SJSA1 (cell line): ENCODE measurements around the gene TCF12. TPM values are rescaled to one million over a fixed set of nuclear protein-coding genes. Genes with fewer than 3 reads are reported as not detected.

Experiments used
- DNase-seq, 2 experiments: peaks; one replicate each; pipeline ENCODE4 v3.0.0-alpha.2; 2015 to 2020; ENCODE audit warnings: low spot score in 2 of 2, low read depth in 1 of 2
- H3K27ac ChIP-seq: fragments of 250-450 bp; sonication (Bioruptor Pico); 2 replicates; pipeline ENCODE4 v1.5.1; 2020; ENCODE audit warnings: mild to moderate bottlenecking, moderate library complexity
- H3K27me3 ChIP-seq: fragments of 250-450 bp; sonication (Bioruptor Pico); replicated peaks from 2 replicates; pipeline ENCODE4 v1.5.1; 2020; ENCODE audit warnings: mild to moderate bottlenecking, moderate library complexity
- H3K36me3 ChIP-seq: fragments of 250-450 bp; sonication (Bioruptor Pico); 2 replicates; pipeline ENCODE4 v1.5.1; 2020; ENCODE audit warnings: mild to moderate bottlenecking
- H3K4me1 ChIP-seq: fragments of 250-450 bp; sonication (Bioruptor Pico); replicated peaks from 2 replicates; pipeline ENCODE4 v1.6.1; 2021; ENCODE audit warnings: mild to moderate bottlenecking
- H3K4me3 ChIP-seq: fragments of 250-450 bp; sonication (Bioruptor Pico); 2 replicates; pipeline ENCODE4 v1.5.1; 2020; ENCODE audit warnings: mild to moderate bottlenecking
- H3K9me3 ChIP-seq: fragments of 250-450 bp; sonication (Bioruptor Pico); replicated peaks from 2 replicates; pipeline ENCODE4 v1.5.1; 2020; ENCODE audit warnings: mild to moderate bottlenecking
- total RNA-seq: library from RNA; depleted of rRNA; stranded (reverse); fragments of >200 nt; shearing (Covaris generic); gene quantifications from 2 replicates; pipeline ENCODE4 v1.2.3, GENCODE V29; 2014

TCF12 gene
- total RNA-seq, 1 experiment from 2014 or later = 69.5 TPM

DNA sequence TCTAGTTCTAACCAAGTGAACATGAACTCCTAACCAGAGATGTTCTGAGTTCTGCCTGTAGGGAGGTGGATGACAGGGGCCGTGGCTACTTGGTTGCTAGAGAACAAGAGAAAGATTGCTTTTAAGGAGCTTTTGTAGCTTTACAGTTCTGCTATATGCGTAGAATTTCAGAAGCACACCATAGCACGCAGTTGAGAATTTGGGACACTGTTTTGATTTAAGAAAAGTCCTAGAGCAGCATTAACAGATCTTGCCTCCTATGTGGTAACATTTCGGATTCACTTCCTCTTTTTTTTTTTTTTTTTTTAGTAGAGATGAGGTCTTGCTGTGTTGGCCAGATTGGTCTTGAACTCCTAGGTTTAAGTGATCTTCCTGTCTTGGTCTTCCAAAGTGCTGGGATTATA lies 181.7 kb downstream of the TCF12 start:
- H3K9me3 ChIP-seq = no peaks in the 10 kb centered on the region
- no peak overlapping the region for H3K4me3 ChIP-seq
- H3K36me3 ChIP-seq = peaks cover 4% of the 10 kb centered on the region; the same call in 1 of the 2 replicates
- DNase-seq = no peak
- no peaks in the 10 kb centered on the region for H3K4me1 ChIP-seq
- H3K27ac ChIP-seq = no peak overlapping the region
- H3K27me3 ChIP-seq = no peaks in the 10 kb centered on the region

GRCh38 chr15:57102858-57103257 lies 184.4 kb downstream of the TCF12 start:
- H3K4me3 ChIP-seq = no peak overlapping the region
- no peak for DNase-seq
- H3K27ac ChIP-seq = no peak overlapping the region
- H3K27me3 ChIP-seq = no peaks in the 10 kb centered on the region
- H3K36me3 ChIP-seq = no peaks in the 10 kb centered on the region
- no peaks in the 10 kb centered on the region for H3K9me3 ChIP-seq
- no peaks in the 10 kb centered on the region for H3K4me1 ChIP-seq

- Histone ChIP-seq H3K4me1 (no peaks in the 10 kb centered on the region), H3K27me3 (no peaks in the 10 kb centered on the region), H3K36me3 (peaks cover 5% of the 10 kb centered on the region), H3K9me3 (no peaks in the 10 kb centered on the region), H3K4me3 (no peak overlapping the region), H3K27ac (no peak overlapping the region)
- no peak for DNase-seq
Observed at GRCh38 chr15:57108296-57108695, 189.9 kb downstream of the TCF12 start.

DNA sequence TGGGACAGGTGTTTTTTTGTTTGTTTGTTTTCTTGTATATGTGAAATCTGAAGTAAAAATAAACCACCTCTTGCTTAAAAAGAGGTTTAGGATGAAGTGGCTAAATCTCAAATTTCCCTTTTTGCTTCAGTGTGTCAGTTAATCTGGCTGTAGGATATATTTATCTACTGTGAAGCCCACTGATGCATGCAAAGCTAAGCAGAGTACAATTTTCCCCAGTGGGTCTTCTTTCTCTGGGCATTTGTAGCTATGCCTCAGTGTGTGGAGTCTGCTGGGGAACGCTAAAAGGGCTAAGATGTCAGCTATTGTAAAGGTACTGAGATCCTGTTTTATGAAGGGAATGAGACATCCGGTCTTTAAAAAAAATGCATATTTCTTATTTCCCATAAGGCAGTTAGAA lies 190.6 kb downstream of the TCF12 start:
- Histone ChIP-seq H3K4me1 (no peaks in the 10 kb centered on the region), H3K27ac (no peak overlapping the region), H3K9me3 (no peaks in the 10 kb centered on the region), H3K36me3 (peaks cover 5% of the 10 kb centered on the region), H3K4me3 (no peak overlapping the region), H3K27me3 (no peaks in the 10 kb centered on the region)
- no peak for DNase-seq

DNA sequence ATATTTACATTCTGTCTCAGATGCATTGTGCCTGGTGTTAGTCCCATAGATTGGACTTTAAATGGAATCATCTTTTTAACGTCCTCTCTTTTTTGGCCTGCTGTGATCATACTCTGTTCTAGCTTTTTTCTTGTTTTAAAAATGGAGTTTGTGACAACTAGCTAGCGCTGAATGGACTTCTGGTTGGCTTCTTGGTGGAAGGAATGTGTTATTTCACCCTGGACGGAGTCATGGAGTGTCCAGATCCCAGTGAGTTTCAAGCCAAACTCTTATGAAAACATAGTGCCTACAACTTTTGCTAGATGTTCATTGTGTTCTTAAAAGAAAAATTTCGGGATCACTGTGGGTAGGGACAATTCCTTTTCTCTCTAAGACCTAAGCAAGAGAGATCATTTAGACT lies 192.6 kb downstream of the TCF12 start:
- no peak for DNase-seq
- Histone ChIP-seq H3K36me3 (peaks cover 5% of the 10 kb centered on the region), H3K27me3 (no peaks in the 10 kb centered on the region), H3K4me3 (no peak overlapping the region), H3K9me3 (no peaks in the 10 kb centered on the region), H3K4me1 (peaks cover 7% of the 10 kb centered on the region; the same call in 1 of the 2 replicates), H3K27ac (no peak overlapping the region)

DNA sequence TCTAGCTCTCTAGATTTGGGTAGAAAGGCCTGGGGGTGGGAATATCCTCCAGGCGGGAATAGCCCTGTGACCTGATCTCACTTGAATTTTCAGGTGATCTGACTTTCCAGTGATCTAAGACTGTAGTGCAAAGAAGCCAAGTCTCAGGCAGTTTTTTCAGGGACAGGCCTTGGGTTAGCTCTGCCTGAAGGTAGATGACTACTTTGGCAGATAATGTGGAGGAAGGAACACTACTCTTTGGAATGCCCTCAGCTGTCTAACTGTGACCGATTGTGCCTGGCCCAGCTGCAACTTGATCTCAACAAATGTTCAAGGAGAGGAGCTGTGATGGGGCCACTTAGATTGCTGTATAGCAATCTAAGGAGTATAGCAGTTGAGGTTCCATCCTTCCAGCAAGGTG lies 193.7 kb downstream of the TCF12 start:
- Histone ChIP-seq H3K27ac (no peak overlapping the region), H3K27me3 (no peaks in the 10 kb centered on the region), H3K4me3 (no peak overlapping the region), H3K9me3 (no peaks in the 10 kb centered on the region), H3K4me1 (peaks cover 7% of the 10 kb centered on the region), H3K36me3 (peaks cover 5% of the 10 kb centered on the region)
- DNase-seq = no peak

- no peak overlapping the region for H3K27ac ChIP-seq
- H3K4me1 ChIP-seq = peaks cover 26% of the 10 kb centered on the region
- no peaks in the 10 kb centered on the region for H3K9me3 ChIP-seq
- H3K36me3 ChIP-seq = peaks cover 5% of the 10 kb centered on the region
- no peaks in the 10 kb centered on the region for H3K27me3 ChIP-seq
- H3K4me3 ChIP-seq = no peak overlapping the region
- DNase-seq = no peak
Observed at GRCh38 chr15:57114070-57114469, 195.6 kb downstream of the TCF12 start.

- Histone ChIP-seq H3K27ac (peak overlapping the region; percentile 53), H3K4me3 (no peak overlapping the region), H3K4me1 (peaks cover 64% of the 10 kb centered on the region), H3K27me3 (no peaks in the 10 kb centered on the region), H3K9me3 (no peaks in the 10 kb centered on the region), H3K36me3 (0 out of 2 replicates have a peak, but pooled peaks cover 5% of the 10 kb centered on the region)
- DNase-seq = peak; percentile 55 to 80
Observed at GRCh38 chr15:57118013-57118799, 199.8 kb downstream of the TCF12 start.

- Histone ChIP-seq H3K9me3 (no peaks in the 10 kb centered on the region), H3K27ac (peak overlapping the region; percentile 32)
Observed at GRCh38 chr15:57122080-57122840, 203.8 kb downstream of the TCF12 start.

DNA sequence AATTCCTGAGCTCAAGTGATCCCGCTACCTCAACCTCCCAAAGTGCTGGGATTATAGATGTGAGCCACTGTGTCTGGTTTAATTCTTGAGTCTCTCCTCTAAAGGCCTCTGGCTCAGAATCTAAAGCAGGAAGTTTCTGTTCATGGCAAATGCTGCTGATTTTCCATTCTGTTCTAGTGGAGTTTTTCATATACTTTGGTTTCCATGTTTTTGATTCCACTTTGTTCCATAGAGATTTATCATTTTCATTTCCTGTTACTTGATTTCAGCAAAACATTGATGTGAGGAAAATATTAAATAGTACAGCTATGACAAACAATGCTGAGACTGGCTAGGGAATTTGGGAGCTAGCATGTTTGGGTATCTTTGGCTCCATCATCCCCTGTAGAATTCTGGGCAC lies 205.6 kb downstream of the TCF12 start:
- DNase-seq = no peak
- Histone ChIP-seq H3K9me3 (no peaks in the 10 kb centered on the region), H3K27ac (no peak overlapping the region), H3K4me1 (peaks cover 49% of the 10 kb centered on the region), H3K36me3 (0 out of 2 replicates have a peak, but pooled peaks cover 5% of the 10 kb centered on the region), H3K27me3 (no peaks in the 10 kb centered on the region), H3K4me3 (no peak overlapping the region)

More at GRCh38 chr15:57122080-57122840, 203.8 kb downstream of the TCF12 start:
- Histone ChIP-seq H3K4me3 (no peak overlapping the region), H3K36me3 (0 out of 2 replicates have a peak, but pooled peaks cover 5% of the 10 kb centered on the region), H3K4me1 (peaks cover 59% of the 10 kb centered on the region), H3K27me3 (no peaks in the 10 kb centered on the region)
- DNase-seq = peak in 1 of 2 experiments; percentile 67

DNA sequence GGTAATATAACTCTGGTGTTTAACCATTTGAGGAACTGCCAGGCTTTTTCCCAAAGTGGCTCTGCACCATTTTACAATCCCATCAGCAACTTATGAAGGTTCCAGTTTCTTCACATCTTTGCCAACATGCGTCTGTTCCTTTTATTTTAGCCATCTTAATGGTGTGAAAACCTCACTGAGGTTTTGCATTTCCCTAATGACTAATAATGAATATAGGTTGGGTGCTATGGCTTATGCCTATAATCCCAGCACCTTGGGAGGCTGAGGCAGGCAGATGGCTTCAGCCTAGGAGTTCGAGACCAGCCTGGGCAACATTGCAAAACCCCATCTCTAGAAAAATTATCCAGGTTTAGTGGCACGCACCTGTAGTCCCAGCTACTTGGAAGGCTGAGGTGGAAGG lies 210.6 kb downstream of the TCF12 start:
- no peaks in the 10 kb centered on the region for H3K27me3 ChIP-seq
- H3K4me3 ChIP-seq = no peak overlapping the region
- H3K9me3 ChIP-seq = no peaks in the 10 kb centered on the region
- DNase-seq = no peak
- no peaks in the 10 kb centered on the region for H3K36me3 ChIP-seq
- no peak overlapping the region for H3K27ac ChIP-seq
- H3K4me1 ChIP-seq = peaks cover 25% of the 10 kb centered on the region

DNA sequence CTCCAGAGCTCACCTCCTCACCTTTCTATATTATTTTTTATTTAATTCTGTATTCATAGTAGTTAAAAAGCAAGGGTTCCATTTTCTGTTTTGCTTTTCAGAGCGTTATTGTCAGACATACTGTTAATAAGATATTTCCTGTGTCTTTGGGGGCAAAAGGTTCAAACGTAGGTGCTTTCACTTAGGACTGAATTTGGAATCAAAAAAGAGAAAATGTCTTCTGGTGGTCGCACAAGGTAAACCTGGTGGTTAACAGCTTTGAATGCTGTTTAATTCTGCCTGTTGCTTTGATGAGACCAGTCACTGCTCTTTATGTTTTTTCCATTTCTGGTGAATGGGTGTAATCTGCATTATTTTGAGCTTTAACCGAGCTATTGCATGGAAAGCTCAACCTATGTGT lies 212.5 kb downstream of the TCF12 start:
- Histone ChIP-seq H3K36me3 (no peaks in the 10 kb centered on the region), H3K9me3 (no peaks in the 10 kb centered on the region), H3K27ac (no peak overlapping the region), H3K4me3 (no peak overlapping the region), H3K4me1 (peaks cover 42% of the 10 kb centered on the region), H3K27me3 (no peaks in the 10 kb centered on the region)
- no peak for DNase-seq

DNA sequence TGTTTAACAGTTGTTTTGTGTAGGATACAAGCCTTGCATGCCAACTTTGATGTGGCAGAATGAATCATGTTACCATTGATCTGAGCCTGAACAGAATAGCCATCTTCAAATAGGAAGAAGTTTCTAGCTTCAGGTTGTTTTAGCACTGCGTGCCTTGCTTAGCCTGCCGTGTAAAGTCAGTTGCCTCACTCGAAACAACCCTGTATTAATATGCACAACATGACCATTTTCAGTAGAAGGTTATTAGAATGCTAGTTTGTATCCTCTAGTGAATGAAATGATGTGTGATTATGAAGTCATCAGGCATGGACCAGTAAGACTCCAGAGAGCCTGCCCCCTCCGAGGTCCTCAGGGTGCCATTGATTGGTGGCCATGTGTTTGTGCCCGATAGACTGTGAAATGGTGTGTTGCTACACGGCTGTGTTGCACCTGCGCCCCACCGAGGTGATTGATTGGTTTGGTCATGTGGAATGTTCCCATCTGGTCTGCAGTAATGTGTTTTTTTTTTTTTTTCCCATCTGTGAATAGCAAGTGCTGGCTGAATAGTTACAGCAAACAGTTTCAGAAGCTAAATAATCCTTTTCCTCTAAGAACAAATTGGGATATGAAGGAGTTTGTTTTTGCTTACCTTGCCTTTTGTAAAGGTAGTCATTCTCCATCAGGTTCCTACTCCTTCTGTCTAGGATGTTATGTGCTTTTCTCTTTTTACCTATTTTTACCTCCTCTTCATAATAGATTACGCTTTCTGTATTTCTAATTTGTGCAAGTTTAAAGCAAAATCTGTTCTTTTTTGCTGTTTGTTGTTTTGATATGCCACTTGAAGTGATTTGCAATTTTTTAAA lies 214.9 kb downstream of the TCF12 start:
- Histone ChIP-seq H3K27me3 (no peaks in the 10 kb centered on the region), H3K36me3 (no peaks in the 10 kb centered on the region), H3K4me3 (no peak overlapping the region), H3K27ac (no peak overlapping the region), H3K9me3 (no peaks in the 10 kb centered on the region), H3K4me1 (peaks cover 37% of the 10 kb centered on the region)
- peak in 1 of 2 experiments; percentile 52 for DNase-seq
